ENCODE data around the gene SCNN1A.

SCNN1A gene

GRCh38 chr12:6330999-6331714 lies 44.2 kb downstream of the SCNN1A start:
- CTCF ChIA-PET: no interaction called here
- H3K27ac ChIP-seq: peak overlapping the region; percentile 97
- no peak for TF ChIP-seq CTCF (conservative IDR thresholded peaks at IDR 0.05; ENCODE audit: low read depth)
- no peak for DNase-seq (ENCODE audit: low spot score)
- POLR2A ChIA-PET (ENCODE audit: low non-redundant PET): no interaction called here

- TF ChIP-seq CTCF (conservative IDR thresholded peaks at IDR 0.05; ENCODE audit: low read depth): no peak
- no peak for DNase-seq (ENCODE audit: low spot score)
- ChIA-PET POLR2A (ENCODE audit: low non-redundant PET) (no interaction called here), CTCF (interaction anchor here (0.6 kb wide), 1 partner anchor 77 kb away, joined by 8 read pairs; no protein-coding TSS in a partner anchor)
- H3K27ac ChIP-seq: peak overlapping the region; percentile 42
Observed at GRCh38 chr12:6330192-6330591, 45.2 kb downstream of the SCNN1A start.

- ChIA-PET POLR2A (ENCODE audit: low non-redundant PET) (no interaction called here), CTCF (no interaction called here)
- H3K27ac ChIP-seq: peak overlapping the region; percentile 42
- no peak for DNase-seq (ENCODE audit: low spot score)
- no peak for TF ChIP-seq CTCF (conservative IDR thresholded peaks at IDR 0.05; ENCODE audit: low read depth)
Observed at GRCh38 chr12:6329703-6330064, 45.7 kb downstream of the SCNN1A start.

GRCh38 chr12:6328945-6329702 lies 46.2 kb downstream of the SCNN1A start:
- peak overlapping the region; percentile 42 for H3K27ac ChIP-seq
- DNase-seq (ENCODE audit: low spot score): no peak
- TF ChIP-seq CTCF (conservative IDR thresholded peaks at IDR 0.05; ENCODE audit: low read depth): no peak
- CTCF ChIA-PET: no interaction called here
- POLR2A ChIA-PET (ENCODE audit: low non-redundant PET): interaction anchor here (0.6 kb wide), 1 partner anchor 1052 kb away, joined by 5 read pairs; no protein-coding TSS in a partner anchor

- POLR2A ChIA-PET (ENCODE audit: low non-redundant PET): no interaction called here
- H3K27ac ChIP-seq: peak overlapping the region; percentile 42
- no peak for TF ChIP-seq CTCF (conservative IDR thresholded peaks at IDR 0.05; ENCODE audit: low read depth)
- CTCF ChIA-PET: no interaction called here
- no peak for DNase-seq (ENCODE audit: low spot score)
Observed at GRCh38 chr12:6328045-6328779, 47.2 kb downstream of the SCNN1A start.

- H3K27ac ChIP-seq: peak overlapping the region; percentile 42
- POLR2A ChIA-PET (ENCODE audit: low non-redundant PET): no interaction called here
- CTCF ChIA-PET: interaction anchor here (1.0 kb wide), 1 partner anchor 47 kb away, joined by 4 read pairs; no protein-coding TSS in a partner anchor
- no peak for DNase-seq (ENCODE audit: low spot score)
- TF ChIP-seq CTCF (conservative IDR thresholded peaks at IDR 0.05; ENCODE audit: low read depth): no peak
Observed at GRCh38 chr12:6327229-6328041, 47.9 kb downstream of the SCNN1A start.
